ENCODE measurements around the gene OPCML.
A peak's percentile ranks its signal among the peaks of the same experiment; 100 is the strongest.

Gene OPCML

GRCh38 chr11:132994966-132995365 is 537.3 kb downstream of the OPCML start:
- H3K27ac ChIP-seq: peak overlapping the region; percentile 81
- TF ChIP-seq CTCF (conservative IDR thresholded peaks at IDR 0.05): no peak

GRCh38 chr11:132993991-132994502 is 538.3 kb downstream of the OPCML start:
- peak overlapping the region; percentile 81 for H3K27ac ChIP-seq
- no peak for TF ChIP-seq CTCF (conservative IDR thresholded peaks at IDR 0.05)

- TF ChIP-seq CTCF (conservative IDR thresholded peaks at IDR 0.05): peak; percentile 91
- H3K27ac ChIP-seq: peak overlapping the region; percentile 81
Measured at GRCh38 chr11:132992838-132993631, 539.3 kb downstream of the OPCML start.

- TF ChIP-seq CTCF (conservative IDR thresholded peaks at IDR 0.05): no peak
- H3K27ac ChIP-seq: no peak overlapping the region
Measured at GRCh38 chr11:132988411-132988810, 543.9 kb downstream of the OPCML start.

- H3K27ac ChIP-seq: no peak overlapping the region
- TF ChIP-seq CTCF (conservative IDR thresholded peaks at IDR 0.05): no peak
Measured at GRCh38 chr11:132987936-132988335, 544.4 kb downstream of the OPCML start.

GRCh38 chr11:132983641-132983978 is 548.7 kb downstream of the OPCML start:
- H3K27ac ChIP-seq: no peak overlapping the region
- TF ChIP-seq CTCF (conservative IDR thresholded peaks at IDR 0.05): no peak

- no peak for TF ChIP-seq CTCF (conservative IDR thresholded peaks at IDR 0.05)
- H3K27ac ChIP-seq: no peak overlapping the region
Measured at GRCh38 chr11:132982772-132983640, 549.3 kb downstream of the OPCML start.

Measured in VCaP (cell line).